HG02623 (cell line): ENCODE measurements around the gene ARF4.
"Not testable (repeated sequence)": the region's sequence is repeated elsewhere in the genome, so short reads cannot be mapped to it uniquely, and the experiment has no call there.

Experiments
- ATAC-seq: cut with Tn5 transposase; IDR thresholded peaks from one replicate; pipeline ENCODE4 v1.9.1; 2021; ENCODE audit warnings: moderate library complexity; ENCODE audit not compliant: unreplicated experiment

Gene ARF4

GRCh38 chr3:57597127-57597923 is at the start of gene ARF4:
Gene ARF4 (minus strand): TSS chr3:57597344. CDS start chr3:57597140, 204 bp downstream.
- peak; percentile 91 for ATAC-seq

- ATAC-seq = no peak
Measured at GRCh38 chr3:57646723-57647122, 49.6 kb upstream of the ARF4 start.

- no peak for ATAC-seq
Measured at GRCh38 chr3:57644740-57645139, 47.6 kb upstream of the ARF4 start.

- no peak for ATAC-seq
Measured at GRCh38 chr3:57637391-57637790, 40.2 kb upstream of the ARF4 start.

GRCh38 chr3:57634259-57634658 is 37.1 kb upstream of the ARF4 start:
- ATAC-seq = not testable (repeated sequence)

GRCh38 chr3:57627976-57628375 is 30.8 kb upstream of the ARF4 start:
- ATAC-seq = no peak

- ATAC-seq = no peak
Measured at GRCh38 chr3:57624801-57625200, 27.7 kb upstream of the ARF4 start.

GRCh38 chr3:57622362-57622761 is 25.2 kb upstream of the ARF4 start:
- ATAC-seq = no peak

- ATAC-seq = no peak
Measured at GRCh38 chr3:57617739-57618138, 20.6 kb upstream of the ARF4 start.

GRCh38 chr3:57616233-57616632 is 19.1 kb upstream of the ARF4 start:
- no peak for ATAC-seq

GRCh38 chr3:57611870-57612269 is 14.7 kb upstream of the ARF4 start:
- ATAC-seq = not testable (repeated sequence)

GRCh38 chr3:57605683-57606082 is 8.5 kb upstream of the ARF4 start:
- no peak for ATAC-seq

GRCh38 chr3:57604971-57605370 is 7.8 kb upstream of the ARF4 start:
- ATAC-seq = no peak

GRCh38 chr3:57600195-57600594 is 3.1 kb upstream of the ARF4 start:
- no peak for ATAC-seq

GRCh38 chr3:57598765-57599360 is 1.7 kb upstream of the ARF4 start:
- ATAC-seq = no peak

- ATAC-seq = no peak
Measured at GRCh38 chr3:57596495-57597126, 533 bp downstream of the ARF4 start.

GRCh38 chr3:57594576-57594975 is 2.6 kb downstream of the ARF4 start:
- ATAC-seq = no peak

- ATAC-seq = no peak
Measured at GRCh38 chr3:57594144-57594543, 3.0 kb downstream of the ARF4 start.

GRCh38 chr3:57592306-57592705 is 4.8 kb downstream of the ARF4 start:
- ATAC-seq = no peak

GRCh38 chr3:57587905-57588304 is 9.2 kb downstream of the ARF4 start:
- no peak for ATAC-seq

GRCh38 chr3:57586778-57587177 is 10.4 kb downstream of the ARF4 start:
- ATAC-seq = no peak

- no peak for ATAC-seq
Measured at GRCh38 chr3:57583544-57583943, 13.6 kb downstream of the ARF4 start.
